ENCODE data around the gene MEGF6.
"Not testable (repeated sequence)": the region's sequence is repeated elsewhere in the genome, so short reads cannot be mapped to it uniquely, and the experiment has no call there.

Gene MEGF6

GRCh38 chr1:3590139-3590763 lies 21.1 kb downstream of the MEGF6 start:
- no peak for DNase-seq

- DNase-seq: no peak
Observed at GRCh38 chr1:3588395-3588794, 22.9 kb downstream of the MEGF6 start.

- DNase-seq: no peak
Observed at GRCh38 chr1:3586986-3587759, 24.1 kb downstream of the MEGF6 start.

- no peak for DNase-seq
Observed at GRCh38 chr1:3585940-3586568, 25.3 kb downstream of the MEGF6 start.

GRCh38 chr1:3585353-3585868 lies 25.9 kb downstream of the MEGF6 start:
- not testable (repeated sequence) for DNase-seq

GRCh38 chr1:3584915-3585314 lies 26.4 kb downstream of the MEGF6 start:
- no peak for DNase-seq

GRCh38 chr1:3583751-3584150 lies 27.6 kb downstream of the MEGF6 start:
- not testable (repeated sequence) for DNase-seq

GRCh38 chr1:3581296-3582036 lies 29.8 kb downstream of the MEGF6 start:
- no peak for DNase-seq

GRCh38 chr1:3580231-3580630 lies 31.1 kb downstream of the MEGF6 start:
- no peak for DNase-seq

- no peak for DNase-seq
Observed at GRCh38 chr1:3579626-3580025, 31.7 kb downstream of the MEGF6 start.

- no peak for DNase-seq
Observed at GRCh38 chr1:3578906-3579305, 32.4 kb downstream of the MEGF6 start.

GRCh38 chr1:3578433-3578805 lies 32.9 kb downstream of the MEGF6 start:
- DNase-seq: no peak

- no peak for DNase-seq
Observed at GRCh38 chr1:3577711-3578432, 33.4 kb downstream of the MEGF6 start.

GRCh38 chr1:3577300-3577699 lies 34.0 kb downstream of the MEGF6 start:
- DNase-seq: no peak

GRCh38 chr1:3575993-3576392 lies 35.3 kb downstream of the MEGF6 start:
- DNase-seq: no peak

- not testable (repeated sequence) for DNase-seq
Observed at GRCh38 chr1:3575515-3575914, 35.8 kb downstream of the MEGF6 start.

- no peak for DNase-seq
Observed at GRCh38 chr1:3573500-3573899, 37.8 kb downstream of the MEGF6 start.

GRCh38 chr1:3572638-3573037 lies 38.7 kb downstream of the MEGF6 start:
- not testable (repeated sequence) for DNase-seq

- no peak for DNase-seq
Observed at GRCh38 chr1:3571263-3571662, 40.0 kb downstream of the MEGF6 start.

GRCh38 chr1:3570066-3570986 lies 41.0 kb downstream of the MEGF6 start:
- DNase-seq: no peak

GRCh38 chr1:3569436-3569835 lies 41.9 kb downstream of the MEGF6 start:
- no peak for DNase-seq
